Fibroblast of lung (primary cell): ENCODE results near the gene STX17. TPM values are rescaled to one million over a fixed set of nuclear protein-coding genes. Genes with fewer than 3 reads are reported as not detected.

Source experiments
- DNase-seq, 2 donors: peaks; one replicate each; pipeline versions ENCODE4 v3.0.0 to v3.0.0-alpha.2; 2010; ENCODE audit warnings: low read depth in 2 of 2
- H2AFZ ChIP-seq: 2 replicates; pipeline ENCODE4 v1.5.1; 2012; ENCODE audit warnings: low read length, control low read depth, inconsistent platforms
- H3K27ac ChIP-seq: 2 replicates; pipeline ENCODE4 v1.5.1; 2011; ENCODE audit warnings: low read length, control low read depth; ENCODE audit not compliant: insufficient read depth
- H3K27me3 ChIP-seq: 2 replicates; pipeline ENCODE4 v1.5.1; 2011; ENCODE audit warnings: mild to moderate bottlenecking, low read length; ENCODE audit not compliant: control insufficient read depth, insufficient read depth
- H3K36me3 ChIP-seq: 2 replicates; pipeline ENCODE4 v1.5.1; 2011; ENCODE audit warnings: low read length; ENCODE audit not compliant: control insufficient read depth, insufficient read depth
- H3K4me1 ChIP-seq: 2 replicates; pipeline ENCODE4 v1.5.1; 2011; ENCODE audit warnings: low read length; ENCODE audit not compliant: control insufficient read depth, insufficient read depth; ENCODE audit errors: extremely low read depth
- H3K4me2 ChIP-seq: 2 replicates; pipeline ENCODE4 v1.5.1; 2011; ENCODE audit warnings: low read length, control low read depth; ENCODE audit not compliant: insufficient read depth; ENCODE audit errors: extremely low read depth
- H3K4me3 ChIP-seq, 4 experiments: fragments of 200-600 bp in 1 of 4; sonication (generic) in 1 of 4; replicated peaks in 1 of 4; 2 replicates each; pipeline ENCODE4 v1.5.1; 2011 to 2016; ENCODE audit warnings: low read length in 4 of 4, low read depth in 3 of 4, mild to moderate bottlenecking in 3 of 4, control low read depth in 2 of 4, inconsistent platforms in 1 of 4, mixed read lengths in 1 of 4; ENCODE audit not compliant: insufficient read depth in 1 of 4; ENCODE audit errors: control extremely low read depth in 1 of 4
- H3K79me2 ChIP-seq: 2 replicates; pipeline ENCODE4 v1.5.1; 2012; ENCODE audit warnings: mild to moderate bottlenecking, low read length, inconsistent platforms; ENCODE audit not compliant: control insufficient read depth, insufficient read depth
- H3K9ac ChIP-seq: 2 replicates; pipeline ENCODE4 v1.5.1; 2011; ENCODE audit warnings: mild to moderate bottlenecking, low read length, control low read depth; ENCODE audit not compliant: insufficient read depth
- H3K9me3 ChIP-seq: 2 replicates; pipeline ENCODE4 v1.5.1; 2012; ENCODE audit warnings: low read depth, low read length; ENCODE audit not compliant: control insufficient read depth, insufficient read depth
- H4K20me1 ChIP-seq: 2 replicates; pipeline ENCODE4 v1.5.1; 2011; ENCODE audit warnings: low read length; ENCODE audit not compliant: control insufficient read depth, insufficient read depth; ENCODE audit errors: extremely low read depth
- CTCF ChIP-seq, 2 donors: IDR thresholded peaks in 1 of 2; conservative IDR thresholded peaks in 1 of 2; 1 replicate in 1 of 2; 2 replicates in 1 of 2; pipeline ENCODE4 v1.5.1; 2011 to 2012; ENCODE audit warnings: low read length in 2 of 2, control low read depth in 1 of 2, inconsistent platforms in 1 of 2, low read depth in 1 of 2, mild to moderate bottlenecking in 1 of 2
- EZH2 ChIP-seq: IDR thresholded peaks from 2 replicates; pipeline ENCODE4 v1.5.1; 2012; ENCODE audit warnings: low read length, control low read depth, mild to moderate bottlenecking; ENCODE audit errors: missing control alignments
- polyA plus RNA-seq, 2 donors: library from polyadenylated mRNA; depleted of rRNA in 1 of 2; stranded (reverse) in 1 of 2; unstranded in 1 of 2; fragments of >200 nt; gene quantifications; 2 replicates each; pipeline ENCODE4 v1.2.1, GENCODE V29; 2011 to 2012; ENCODE audit warnings: missing spikeins in 1 of 2
- total RNA-seq: library from RNA; depleted of rRNA; stranded (reverse); fragments of >200 nt; gene quantifications from 2 replicates; pipeline ENCODE4 v1.2.1, GENCODE V29; 2014

STX17 gene
- total and polyA plus RNA-seq, 2 donors (not counting 1 experiment from before 2014, with no cell fraction given) = 18.8 to 27.9 TPM

GRCh38 chr9:99859243-99859980, 47.0 kb upstream of the STX17 start:
- Histone ChIP-seq H3K27ac (no peak overlapping the region), H2AFZ (no peak overlapping the region)
- DNase-seq = peak in 1 of 2 donors; percentile 19

DNA sequence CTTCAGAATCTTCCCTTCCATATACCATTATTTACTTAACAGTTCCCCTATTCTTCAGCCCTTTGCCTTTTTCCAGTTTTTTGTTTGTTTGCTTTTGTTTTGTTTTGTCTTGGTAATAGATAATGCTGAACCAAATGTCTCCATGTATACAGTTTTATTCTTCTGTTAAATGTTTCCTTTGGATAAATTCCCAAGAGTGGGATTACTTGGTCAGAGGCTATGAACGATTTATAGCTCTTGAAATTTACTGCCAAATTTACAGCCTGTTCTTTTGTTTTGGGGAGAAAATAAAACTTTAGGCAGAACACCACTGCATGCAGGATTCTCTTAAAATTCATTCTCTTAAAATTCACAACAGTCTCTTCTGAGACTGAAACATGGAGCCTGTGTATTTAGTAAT, 46.2 kb upstream of the STX17 start:
- Histone ChIP-seq H3K4me3 (no peak overlapping the region), H3K36me3 (no peaks in the 10 kb centered on the region), H3K4me2 (no peak overlapping the region), H4K20me1 (no peaks in the 10 kb centered on the region), H3K79me2 (no peaks in the 10 kb centered on the region), H3K9me3 (no peaks in the 10 kb centered on the region), H3K9ac (no peak overlapping the region), H3K4me1 (no peaks in the 10 kb centered on the region), H3K27me3 (no peaks in the 10 kb centered on the region), H2AFZ (no peak overlapping the region), H3K27ac (no peak overlapping the region)
- no peak for DNase-seq
- no peak for TF ChIP-seq EZH2
- no peak for TF ChIP-seq CTCF (conservative IDR thresholded peaks at IDR 0.05 in 1 of 2, IDR thresholded peaks at IDR 0.05 in 1 of 2; ENCODE audit: low read depth in 1 of 2, low read length in 2 of 2)

More at GRCh38 chr9:99859243-99859980, 47.0 kb upstream of the STX17 start:
- Histone ChIP-seq H3K9ac (no peak overlapping the region), H3K27me3 (no peaks in the 10 kb centered on the region), H4K20me1 (no peaks in the 10 kb centered on the region), H3K36me3 (no peaks in the 10 kb centered on the region), H3K4me1 (no peaks in the 10 kb centered on the region), H3K4me3 (no peak overlapping the region), H3K4me2 (no peak overlapping the region), H3K79me2 (no peaks in the 10 kb centered on the region), H3K9me3 (no peaks in the 10 kb centered on the region)
- TF ChIP-seq EZH2 = no peak
- TF ChIP-seq CTCF (conservative IDR thresholded peaks at IDR 0.05 in 1 of 2, IDR thresholded peaks at IDR 0.05 in 1 of 2; ENCODE audit: low read depth in 1 of 2, low read length in 2 of 2) = no peak

DNA sequence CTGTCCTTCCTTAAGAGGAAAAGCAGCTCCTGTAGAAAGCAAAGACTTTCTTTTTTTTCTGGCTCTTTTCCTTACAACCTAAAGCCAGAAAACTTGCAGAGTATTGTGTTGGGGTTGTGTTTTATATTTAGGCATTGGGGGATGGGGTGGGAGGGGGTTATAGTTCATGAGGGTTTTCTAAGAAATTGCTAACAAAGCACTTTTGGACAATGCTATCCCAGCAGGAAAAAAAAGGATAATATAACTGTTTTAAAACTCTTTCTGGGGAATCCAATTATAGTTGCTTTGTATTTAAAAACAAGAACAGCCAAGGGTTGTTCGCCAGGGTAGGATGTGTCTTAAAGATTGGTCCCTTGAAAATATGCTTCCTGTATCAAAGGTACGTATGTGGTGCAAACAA, 42.5 kb upstream of the STX17 start:
- H3K27me3 ChIP-seq = no peaks in the 10 kb centered on the region
- H3K4me1 ChIP-seq = no peaks in the 10 kb centered on the region
- TF ChIP-seq CTCF (conservative IDR thresholded peaks at IDR 0.05 in 1 of 2, IDR thresholded peaks at IDR 0.05 in 1 of 2; ENCODE audit: low read depth in 1 of 2, low read length in 2 of 2) = no peak
- no peak for TF ChIP-seq EZH2
- no peak overlapping the region for H3K4me3 ChIP-seq
- H3K9ac ChIP-seq = no peak overlapping the region
- no peaks in the 10 kb centered on the region for H3K79me2 ChIP-seq
- DNase-seq = no peak
- no peak overlapping the region for H2AFZ ChIP-seq
- H3K36me3 ChIP-seq = no peaks in the 10 kb centered on the region
- H3K27ac ChIP-seq = no peak overlapping the region
- H3K9me3 ChIP-seq = no peaks in the 10 kb centered on the region
- no peaks in the 10 kb centered on the region for H4K20me1 ChIP-seq
- no peak overlapping the region for H3K4me2 ChIP-seq
